GM12878 (cell line): Measurements from ENCODE around the gene GTF3C1. TPM values are rescaled to one million over a fixed set of nuclear protein-coding genes. Genes with fewer than 3 reads are reported as not detected.
A peak's percentile ranks its signal among the peaks of the same experiment; 100 is the strongest.

ENCODE experiments used
- ATAC-seq: fragments of 200-7000 bp; cut with Tn5 transposase; 3 replicates; pipeline ENCODE4 v1.9.1; 2020; ENCODE audit warnings: mild to moderate bottlenecking, moderate library complexity
- BruUV-seq: library from RNA; stranded (reverse); fragments of 400-500 nt; replicated peaks from 2 replicates; lab custom pipeline; 2021; lab: Mats Ljungman, UMichigan
- CTCF ChIA-PET: fragments of 300-600 bp; sonication (Branson Sonifier 250); formaldehyde crosslinking; extraction: SDS; loops from one replicate; lab custom pipeline; 2021; ENCODE audit warnings: inconsistent platforms; lab: Yijun Ruan, JAX
- POLR2A ChIA-PET: fragments of 350-600 bp; formaldehyde crosslinking; extraction: SDS; loops from one replicate; lab custom pipeline; 2021; ENCODE audit warnings: inconsistent platforms; lab: Charles Lee
- RAD21 ChIA-PET: fragments of 300-600 bp; sonication (Branson Sonifier 250); formaldehyde crosslinking; loops from one replicate; lab custom pipeline; 2023; ENCODE audit warnings: antibody characterized with exemption; ENCODE audit not compliant: unreplicated experiment; lab: Charles Lee
- SMC1A ChIA-PET: fragments of 300-600 bp; sonication (Branson Sonifier 250); formaldehyde crosslinking; loops from one replicate; lab custom pipeline; 2023; ENCODE audit not compliant: unreplicated experiment, uncharacterized antibody; lab: Charles Lee
- DNase-seq: peaks from one replicate; pipeline ENCODE4 v3.0.0-alpha.2; 2011; ENCODE audit warnings: low read depth, low spot score
- FAIRE-seq: peaks from 3 replicates; lab custom pipeline; 2011; peaks lifted over from hg19 to GRCh38; lab: Jason Lieb, UNC
- H2AFZ ChIP-seq: 2 replicates; pipeline ENCODE4 v1.6.0; 2011; ENCODE audit warnings: low read depth, low read length, control low read depth; ENCODE audit not compliant: control insufficient read depth
- H3K27ac ChIP-seq: 2 replicates; pipeline ENCODE4 v1.5.1; 2011; ENCODE audit warnings: control low read depth; ENCODE audit not compliant: control insufficient read depth, insufficient read depth
- H3K27me3 ChIP-seq, 2 experiments: replicated peaks in 1 of 2; 2 replicates each; pipeline versions ENCODE4 v1.6.0 to v1.6.1; 2011; ENCODE audit warnings: low read length in 1 of 2; ENCODE audit not compliant: control insufficient read depth in 2 of 2, insufficient read depth in 2 of 2
- H3K36me3 ChIP-seq, 2 experiments: 2 replicates each; pipeline ENCODE4 v1.5.1; 2011; ENCODE audit warnings: low read length in 1 of 2; ENCODE audit not compliant: control insufficient read depth in 2 of 2, insufficient read depth in 2 of 2
- H3K4me1 ChIP-seq: 2 replicates; pipeline ENCODE4 v1.6.1; 2011; ENCODE audit warnings: mild to moderate bottlenecking, low read length, moderate library complexity, mixed read lengths; ENCODE audit not compliant: control insufficient read depth, insufficient read depth
- H3K4me2 ChIP-seq: 2 replicates; pipeline ENCODE4 v1.6.0; 2011; ENCODE audit warnings: control low read depth; ENCODE audit not compliant: control insufficient read depth, insufficient read depth
- H3K4me3 ChIP-seq: fragments of 200-600 bp; sonication (generic); 2 replicates; pipeline ENCODE4 v1.5.1; 2016
- H3K79me2 ChIP-seq: 2 replicates; pipeline ENCODE4 v1.6.0; 2011; ENCODE audit warnings: low read length; ENCODE audit not compliant: control insufficient read depth, insufficient read depth
- H3K9ac ChIP-seq: 2 replicates; pipeline ENCODE4 v1.8.0; 2011; ENCODE audit warnings: low read length, control low read depth, mixed read lengths; ENCODE audit not compliant: control insufficient read depth, insufficient read depth
- H3K9me3 ChIP-seq: replicated peaks from 3 replicates; pipeline ENCODE4 v1.5.1; 2011; ENCODE audit warnings: mild to moderate bottlenecking, low read length; ENCODE audit not compliant: control insufficient read depth, insufficient read depth
- H4K20me1 ChIP-seq: 2 replicates; pipeline ENCODE4 v1.6.0; 2011; ENCODE audit not compliant: control insufficient read depth, insufficient read depth
- ESRRA ChIP-seq: IDR thresholded peaks from 2 replicates; pipeline ENCODE4 v1.6.1; 2012; ENCODE audit warnings: mild to moderate bottlenecking, low read length, improper control_type of control experiment
- IKZF2 ChIP-seq, 2 experiments: fragments of 450-650 bp; IDR thresholded peaks; 2 replicates each; pipeline ENCODE4 v1.6.1; 2017; ENCODE audit warnings: mild to moderate bottlenecking in 2 of 2, moderate library complexity in 2 of 2
- NFIC ChIP-seq: IDR thresholded peaks from 2 replicates; pipeline ENCODE4 v1.6.1; 2012; ENCODE audit warnings: low read depth, mild to moderate bottlenecking, inconsistent platforms, low read length, moderate library complexity
- POLR2A ChIP-seq: IDR thresholded peaks from 2 replicates; pipeline ENCODE4 v1.6.1; 2011; ENCODE audit warnings: low read depth, mild to moderate bottlenecking, low read length
- POLR2AphosphoS2 ChIP-seq: IDR thresholded peaks from 2 replicates; pipeline ENCODE4 v1.6.1; 2011; ENCODE audit warnings: low read depth, mild to moderate bottlenecking, low read length, improper control_type of control experiment, moderate library complexity
- STAT3 ChIP-seq: IDR thresholded peaks from 2 replicates; pipeline ENCODE4 v1.6.1; 2011; ENCODE audit warnings: low read depth, low read length, improper control_type of control experiment
- SUZ12 ChIP-seq: fragments of 200-600 bp; sonication (generic); IDR thresholded peaks from one replicate; pipeline ENCODE4 v1.6.1; 2018; ENCODE audit warnings: antibody characterized with exemption, mild to moderate bottlenecking; ENCODE audit not compliant: unreplicated experiment
- TARDBP ChIP-seq: IDR thresholded peaks from 2 replicates; pipeline ENCODE4 v1.6.1; 2016; ENCODE audit warnings: borderline replicate concordance
- ZNF217 ChIP-seq: fragments of 450-650 bp; IDR thresholded peaks from 2 replicates; pipeline ENCODE4 v1.6.1; 2017; ENCODE audit warnings: antibody characterized with exemption, mild to moderate bottlenecking
- WGBS: methylation state at CpG from one replicate; pipeline ENCODE4 v1.1.6; 2016; ENCODE audit warnings: low lambda C conversion rate; ENCODE audit not compliant: insufficient replicate concordance, insufficient coverage; ENCODE audit errors: missing lambda C conversion rate; 5-methylcytosine and 5-hydroxymethylcytosine counted together
- in situ Hi-C: fragments of 300-500 bp; cut with MboI; formaldehyde crosslinking; loops from 9 replicates; pipeline ENCODE4 v1.14.3; 2018; ENCODE audit warnings: mixed read lengths
- intact Hi-C: fragments of 100-400 bp; cut with micrococcal nuclease; formaldehyde crosslinking; loops from one replicate; pipeline ENCODE4 v1.14.2; 2022; ENCODE audit not compliant: unreplicated experiment
- polyA plus RNA-seq, 11 experiments: library from polyadenylated mRNA; depleted of rRNA in 4 of 11; unstranded in 6 of 11; stranded (reverse) in 5 of 11; fragments of >200 nt; fragmentation: Nextera tagmentation in 4 of 11; fragmentation: Illumina TruSeq in 1 of 11; extraction: Ambion mirVana in 4 of 11; extraction: Trizol in 1 of 11; gene quantifications; 1 replicate in 1 of 11; 2 replicates in 10 of 11; pipeline versions ENCODE4 v1.2.1 to v1.2.3, GENCODE V29; 2011 to 2016; ENCODE audit warnings: inconsistent platforms in 2 of 11, missing spikeins in 2 of 11, low read depth in 1 of 11
- total RNA-seq, 4 experiments: library from RNA; depleted of rRNA in 3 of 4; stranded (reverse); fragments of >200 nt in 3 of 4; fragmentation: Illumina TruSeq in 1 of 4; extraction: Trizol in 1 of 4; gene quantifications; 2 replicates each; pipeline versions ENCODE4 v1.2.1 to v1.2.3, GENCODE V29; 2013 to 2021
- TF ChIP-seq, protein P1 (sequence below): IDR thresholded peaks from 2 replicates; pipeline ENCODE4 v1.6.1; 2012; ENCODE audit warnings: low read depth, low read length, improper control_type of control experiment
- TF ChIP-seq, protein P2 (sequence below): IDR thresholded peaks from 2 replicates; pipeline ENCODE4 v1.6.1; 2011; ENCODE audit warnings: low read depth, low read length, improper control_type of control experiment, borderline replicate concordance
- TF ChIP-seq, protein P3 (sequence below), 3 experiments: IDR thresholded peaks in 2 of 3; conservative IDR thresholded peaks in 1 of 3; 2 replicates each; pipeline ENCODE4 v1.5.1; 2011; ENCODE audit warnings: low read depth in 3 of 3, low read length in 3 of 3, mild to moderate bottlenecking in 3 of 3, control low read depth in 2 of 3, moderate library complexity in 2 of 3, inconsistent platforms in 1 of 3, mixed read lengths in 1 of 3; ENCODE audit not compliant: control insufficient read depth in 2 of 3, insufficient read depth in 1 of 3; ENCODE audit errors: extremely low read depth in 1 of 3
- TF ChIP-seq, protein P4 (sequence below): fragments of 150-350 bp; IDR thresholded peaks from 2 replicates; pipeline ENCODE4 v1.6.1; 2014; ENCODE audit warnings: mild to moderate bottlenecking, low read depth, low read length
- TF ChIP-seq, protein P5 (sequence below): fragments of 450-650 bp; IDR thresholded peaks from 2 replicates; pipeline ENCODE4 v1.6.1; 2017; ENCODE audit warnings: antibody characterized with exemption, mild to moderate bottlenecking, moderate library complexity

Gene GTF3C1
- total and polyA plus RNA-seq, 10 of the 15 experiments (the other 5 are each of a cell fraction or from before 2014, with no cell fraction given) = 0.98 to 60.9 (median 34.3) TPM

DNA sequence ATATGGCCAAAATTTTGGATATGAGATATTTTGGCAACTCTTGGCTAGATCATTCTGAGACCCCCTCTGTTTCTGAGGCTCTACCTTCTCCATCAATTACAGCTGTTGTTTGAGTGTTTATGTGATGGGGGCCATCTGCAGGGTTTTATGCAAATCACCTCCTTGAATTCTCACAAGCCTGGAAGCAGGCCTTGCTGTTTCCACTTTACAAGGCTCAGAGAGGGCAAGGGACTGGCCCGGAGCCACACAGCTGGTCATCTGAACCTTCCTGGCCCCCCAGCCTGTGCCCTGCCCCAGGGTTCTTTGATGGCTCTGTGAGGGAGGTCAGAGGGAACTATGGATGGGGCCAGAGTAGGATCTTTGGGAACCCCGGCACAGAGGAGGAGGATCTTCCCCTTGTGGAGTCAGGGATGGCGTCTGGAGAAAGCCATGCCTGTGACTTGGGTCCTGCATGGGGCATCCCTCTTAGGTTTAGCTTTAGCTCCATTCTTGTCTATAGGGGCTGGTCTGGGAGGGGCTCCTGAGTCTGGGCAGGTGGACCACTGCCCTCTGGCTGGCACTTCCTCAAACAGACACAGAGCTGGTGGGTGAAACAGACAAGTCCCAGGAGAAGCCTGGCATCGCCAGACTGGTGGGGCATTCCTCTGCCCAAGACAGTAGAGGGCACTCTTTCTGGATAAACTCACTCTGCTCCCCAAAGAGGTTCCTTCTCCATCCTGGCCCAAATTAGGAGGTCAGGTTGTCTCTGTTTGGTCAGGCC is 121.5 kb downstream of the GTF3C1 start:
- H3K9ac ChIP-seq = peak overlapping the region; percentile 73
- H3K4me1 ChIP-seq = peaks cover 91% of the 10 kb centered on the region
- no TSS peak for BruUV-seq
- peaks cover 94% of the 10 kb centered on the region for H3K79me2 ChIP-seq
- H3K9me3 ChIP-seq = peaks cover 6% of the 10 kb centered on the region
- ChIA-PET POLR2A (interaction anchor here (1.0 to 4.1 kb wide), 10 partner anchors 16 to 154 kb away, joined by 3 to 35 read pairs (median 10); partner anchors contain the start of gene IL21R), SMC1A (interaction anchor here (0.9 to 11.7 kb wide), 14 partner anchors 13 to 228 kb away, joined by 3 to 161 read pairs (median 6); partner anchors contain the start of gene IL21R), RAD21 (interaction anchor here (0.7 to 4.3 kb wide), 9 partner anchors 19 to 193 kb away, joined by 3 to 106 read pairs (median 20); partner anchors contain the start of gene IL21R), CTCF (interaction anchor here (0.8 to 6.7 kb wide), 21 partner anchors 9 to 249 kb away, joined by 3 to 113 read pairs (median 5); partner anchors contain the start of genes IL21R and KDM8)
- FAIRE-seq (no peak), ATAC-seq (peak; percentile 11), DNase-seq (no peak)
- H4K20me1 ChIP-seq = no peaks in the 10 kb centered on the region
- H2AFZ ChIP-seq = no peak overlapping the region
- 15% methylated on average over 4 of the region's 4 CpGs for WGBS
- peak overlapping the region; percentile 88 for H3K27ac ChIP-seq
- in situ Hi-C loops = no loop called here
- peak overlapping the region; percentile 71 for H3K4me2 ChIP-seq
- peaks cover 23 to 44% of the 10 kb centered on the region in 2 experiments for H3K36me3 ChIP-seq
- H3K4me3 ChIP-seq = peak overlapping the region; percentile 61; the same call in 1 of the 2 replicates
- H3K27me3 ChIP-seq = no peaks in the 10 kb centered on the region
- intact Hi-C loops = no loop called here
- no peak for TF ChIP-seq TARDBP
- TF ChIP-seq, protein P1, sequence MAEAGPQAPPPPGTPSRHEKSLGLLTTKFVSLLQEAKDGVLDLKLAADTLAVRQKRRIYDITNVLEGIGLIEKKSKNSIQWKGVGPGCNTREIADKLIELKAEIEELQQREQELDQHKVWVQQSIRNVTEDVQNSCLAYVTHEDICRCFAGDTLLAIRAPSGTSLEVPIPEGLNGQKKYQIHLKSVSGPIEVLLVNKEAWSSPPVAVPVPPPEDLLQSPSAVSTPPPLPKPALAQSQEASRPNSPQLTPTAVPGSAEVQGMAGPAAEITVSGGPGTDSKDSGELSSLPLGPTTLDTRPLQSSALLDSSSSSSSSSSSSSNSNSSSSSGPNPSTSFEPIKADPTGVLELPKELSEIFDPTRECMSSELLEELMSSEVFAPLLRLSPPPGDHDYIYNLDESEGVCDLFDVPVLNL = no peak
- TF ChIP-seq, protein P2, sequence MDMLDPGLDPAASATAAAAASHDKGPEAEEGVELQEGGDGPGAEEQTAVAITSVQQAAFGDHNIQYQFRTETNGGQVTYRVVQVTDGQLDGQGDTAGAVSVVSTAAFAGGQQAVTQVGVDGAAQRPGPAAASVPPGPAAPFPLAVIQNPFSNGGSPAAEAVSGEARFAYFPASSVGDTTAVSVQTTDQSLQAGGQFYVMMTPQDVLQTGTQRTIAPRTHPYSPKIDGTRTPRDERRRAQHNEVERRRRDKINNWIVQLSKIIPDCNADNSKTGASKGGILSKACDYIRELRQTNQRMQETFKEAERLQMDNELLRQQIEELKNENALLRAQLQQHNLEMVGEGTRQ = no peak
- no peak for TF ChIP-seq ZNF217
- no peak for TF ChIP-seq NFIC
- TF ChIP-seq, protein P3, sequence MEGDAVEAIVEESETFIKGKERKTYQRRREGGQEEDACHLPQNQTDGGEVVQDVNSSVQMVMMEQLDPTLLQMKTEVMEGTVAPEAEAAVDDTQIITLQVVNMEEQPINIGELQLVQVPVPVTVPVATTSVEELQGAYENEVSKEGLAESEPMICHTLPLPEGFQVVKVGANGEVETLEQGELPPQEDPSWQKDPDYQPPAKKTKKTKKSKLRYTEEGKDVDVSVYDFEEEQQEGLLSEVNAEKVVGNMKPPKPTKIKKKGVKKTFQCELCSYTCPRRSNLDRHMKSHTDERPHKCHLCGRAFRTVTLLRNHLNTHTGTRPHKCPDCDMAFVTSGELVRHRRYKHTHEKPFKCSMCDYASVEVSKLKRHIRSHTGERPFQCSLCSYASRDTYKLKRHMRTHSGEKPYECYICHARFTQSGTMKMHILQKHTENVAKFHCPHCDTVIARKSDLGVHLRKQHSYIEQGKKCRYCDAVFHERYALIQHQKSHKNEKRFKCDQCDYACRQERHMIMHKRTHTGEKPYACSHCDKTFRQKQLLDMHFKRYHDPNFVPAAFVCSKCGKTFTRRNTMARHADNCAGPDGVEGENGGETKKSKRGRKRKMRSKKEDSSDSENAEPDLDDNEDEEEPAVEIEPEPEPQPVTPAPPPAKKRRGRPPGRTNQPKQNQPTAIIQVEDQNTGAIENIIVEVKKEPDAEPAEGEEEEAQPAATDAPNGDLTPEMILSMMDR (IDR thresholded peaks at IDR 0.05 in 2 of 3, conservative IDR thresholded peaks at IDR 0.05 in 1 of 3; ENCODE audit: control insufficient read depth in 2 of 3, extremely low read depth in 1 of 3, insufficient read depth in 1 of 3, low read depth in 3 of 3, low read length in 3 of 3) = peak; percentile 41 to 45 (median 41); a peak in 4 of 6 replicates
- TF ChIP-seq POLR2A = no peak
- TF ChIP-seq POLR2AphosphoS2 = no peak
- TF ChIP-seq, protein P4, sequence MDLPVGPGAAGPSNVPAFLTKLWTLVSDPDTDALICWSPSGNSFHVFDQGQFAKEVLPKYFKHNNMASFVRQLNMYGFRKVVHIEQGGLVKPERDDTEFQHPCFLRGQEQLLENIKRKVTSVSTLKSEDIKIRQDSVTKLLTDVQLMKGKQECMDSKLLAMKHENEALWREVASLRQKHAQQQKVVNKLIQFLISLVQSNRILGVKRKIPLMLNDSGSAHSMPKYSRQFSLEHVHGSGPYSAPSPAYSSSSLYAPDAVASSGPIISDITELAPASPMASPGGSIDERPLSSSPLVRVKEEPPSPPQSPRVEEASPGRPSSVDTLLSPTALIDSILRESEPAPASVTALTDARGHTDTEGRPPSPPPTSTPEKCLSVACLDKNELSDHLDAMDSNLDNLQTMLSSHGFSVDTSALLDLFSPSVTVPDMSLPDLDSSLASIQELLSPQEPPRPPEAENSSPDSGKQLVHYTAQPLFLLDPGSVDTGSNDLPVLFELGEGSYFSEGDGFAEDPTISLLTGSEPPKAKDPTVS = no peak
- TF ChIP-seq SUZ12 = no peak
- TF ChIP-seq IKZF2 (IDR thresholded peaks at IDR 0.05) = 0 out of 4 replicates have a peak, but pooled peaks have one; percentile 22 to 36
- TF ChIP-seq ESRRA = no peak
- TF ChIP-seq, protein P5, sequence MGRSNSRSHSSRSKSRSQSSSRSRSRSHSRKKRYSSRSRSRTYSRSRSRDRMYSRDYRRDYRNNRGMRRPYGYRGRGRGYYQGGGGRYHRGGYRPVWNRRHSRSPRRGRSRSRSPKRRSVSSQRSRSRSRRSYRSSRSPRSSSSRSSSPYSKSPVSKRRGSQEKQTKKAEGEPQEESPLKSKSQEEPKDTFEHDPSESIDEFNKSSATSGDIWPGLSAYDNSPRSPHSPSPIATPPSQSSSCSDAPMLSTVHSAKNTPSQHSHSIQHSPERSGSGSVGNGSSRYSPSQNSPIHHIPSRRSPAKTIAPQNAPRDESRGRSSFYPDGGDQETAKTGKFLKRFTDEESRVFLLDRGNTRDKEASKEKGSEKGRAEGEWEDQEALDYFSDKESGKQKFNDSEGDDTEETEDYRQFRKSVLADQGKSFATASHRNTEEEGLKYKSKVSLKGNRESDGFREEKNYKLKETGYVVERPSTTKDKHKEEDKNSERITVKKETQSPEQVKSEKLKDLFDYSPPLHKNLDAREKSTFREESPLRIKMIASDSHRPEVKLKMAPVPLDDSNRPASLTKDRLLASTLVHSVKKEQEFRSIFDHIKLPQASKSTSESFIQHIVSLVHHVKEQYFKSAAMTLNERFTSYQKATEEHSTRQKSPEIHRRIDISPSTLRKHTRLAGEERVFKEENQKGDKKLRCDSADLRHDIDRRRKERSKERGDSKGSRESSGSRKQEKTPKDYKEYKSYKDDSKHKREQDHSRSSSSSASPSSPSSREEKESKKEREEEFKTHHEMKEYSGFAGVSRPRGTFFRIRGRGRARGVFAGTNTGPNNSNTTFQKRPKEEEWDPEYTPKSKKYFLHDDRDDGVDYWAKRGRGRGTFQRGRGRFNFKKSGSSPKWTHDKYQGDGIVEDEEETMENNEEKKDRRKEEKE = no peak
- no peak for TF ChIP-seq STAT3
